ENCODE results near the gene FKBP1A.
"Not testable (repeated sequence)": the region's sequence is repeated elsewhere in the genome, so short reads cannot be mapped to it uniquely, and the experiment has no call there.

Gene FKBP1A

DNA sequence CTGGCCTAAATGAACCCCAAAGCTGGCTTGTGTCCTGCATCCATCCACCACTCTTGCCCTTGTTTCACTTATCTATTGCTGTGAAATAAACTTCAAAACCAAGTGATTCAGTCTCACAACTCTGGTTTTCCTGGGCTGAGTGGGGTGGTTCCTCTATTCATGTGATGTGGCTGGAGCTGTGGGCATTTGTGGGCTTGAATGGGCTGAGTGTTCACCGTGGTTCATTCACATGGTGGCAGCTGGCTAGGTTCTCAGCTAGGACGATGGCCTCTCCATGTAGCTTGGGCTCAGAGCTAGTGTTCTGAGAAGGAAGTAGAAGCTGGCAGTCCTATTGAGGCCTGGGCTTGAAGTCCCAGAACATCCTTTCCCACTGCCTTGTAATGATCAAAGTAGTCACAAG lies 30.4 kb downstream of the FKBP1A start:
- no peak for DNase-seq

GRCh38 chr20:1360094-1360846 lies 32.6 kb downstream of the FKBP1A start:
- DNase-seq: no peak

DNA sequence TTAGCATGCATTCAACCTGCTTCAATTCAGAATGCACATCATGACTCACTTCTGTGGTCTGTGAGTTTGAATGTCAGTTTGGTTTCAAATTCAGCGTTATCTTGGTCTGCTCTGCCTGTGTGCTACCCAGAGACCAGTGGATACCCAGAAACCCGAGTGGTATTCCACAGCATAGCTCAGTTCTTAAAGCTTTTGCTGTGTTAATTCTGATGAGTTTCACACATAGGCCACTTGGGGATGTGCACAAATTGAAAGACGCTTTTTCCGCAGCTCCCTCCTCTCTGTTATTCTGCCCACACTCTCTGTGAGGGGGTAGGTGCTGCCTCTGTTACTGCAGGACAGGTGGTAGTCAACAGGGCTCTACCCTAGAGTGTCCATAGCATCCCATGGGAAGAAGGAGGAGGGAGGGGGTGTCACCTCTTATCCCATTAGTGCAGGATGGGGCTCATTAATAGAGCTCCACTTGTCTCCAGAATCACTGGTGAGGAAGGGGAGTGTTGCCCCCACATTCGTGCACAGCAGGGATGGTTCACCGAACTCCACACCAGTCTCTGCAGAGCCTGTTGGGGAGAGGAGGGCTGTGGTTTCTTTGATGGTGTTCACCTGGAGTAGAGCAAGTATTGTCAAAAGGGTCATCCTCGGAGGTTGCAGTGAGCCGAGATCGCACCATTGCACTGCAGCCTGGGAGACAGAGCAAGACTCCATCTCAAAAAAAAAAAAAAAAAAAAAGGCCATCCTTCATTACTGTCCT lies 34.8 kb downstream of the FKBP1A start:
- DNase-seq: no peak

DNA sequence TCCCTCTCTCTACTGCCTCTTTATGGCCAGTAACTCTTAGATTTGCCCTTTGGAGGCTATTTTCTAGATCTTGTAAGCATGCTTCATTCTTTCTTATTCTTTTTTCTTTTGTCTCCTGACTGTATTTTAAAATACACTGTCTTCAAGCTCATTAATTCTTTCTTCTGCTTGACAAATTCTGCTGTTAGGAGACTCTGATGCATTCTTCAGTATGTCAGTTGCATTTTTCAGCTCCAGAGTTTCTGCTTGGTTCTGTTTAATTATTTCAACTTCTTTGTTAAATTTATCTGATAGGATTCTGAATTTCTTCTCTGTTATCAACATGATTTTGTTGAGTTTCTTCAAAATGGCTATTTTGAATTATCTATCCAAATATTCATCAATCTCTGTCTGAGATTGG lies 38.9 kb downstream of the FKBP1A start:
- no peak for DNase-seq

GRCh38 chr20:1346315-1346969 lies 46.4 kb downstream of the FKBP1A start:
- DNase-seq: no peak

- no peak for DNase-seq
Measured at GRCh38 chr20:1345756-1346093, 47.1 kb downstream of the FKBP1A start.

DNA sequence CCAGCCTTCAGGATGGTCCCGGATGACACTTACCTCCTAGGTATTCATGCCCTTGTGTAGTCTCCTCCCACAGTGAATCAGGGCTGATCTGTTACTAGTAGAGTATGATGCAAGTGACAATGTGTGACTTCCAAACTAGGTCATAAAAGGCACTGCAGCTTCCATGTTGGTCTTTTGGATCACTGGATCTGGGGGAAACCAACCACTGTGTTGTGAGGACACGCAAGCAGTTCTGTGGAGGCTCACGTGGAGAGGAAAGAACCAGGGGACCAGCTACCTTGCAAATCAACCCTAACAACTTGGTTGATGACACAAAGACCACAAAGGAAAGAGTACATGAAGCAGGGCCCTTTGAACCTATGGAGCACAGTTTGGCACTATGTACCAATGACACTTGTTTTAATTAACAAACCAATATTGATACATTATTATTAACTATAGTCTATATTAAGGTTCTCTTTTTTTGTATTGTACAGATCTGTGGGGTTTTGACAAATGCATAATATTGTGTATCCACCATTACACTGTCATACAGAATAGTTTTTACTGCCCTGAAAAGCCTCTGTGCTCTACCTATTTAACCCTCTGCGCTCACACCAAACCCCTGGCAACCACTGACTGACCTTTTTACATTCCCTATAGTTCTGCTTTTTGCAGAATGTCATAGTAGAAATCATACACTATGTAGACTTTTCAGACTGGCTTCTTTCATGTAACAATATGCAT lies 47.7 kb downstream of the FKBP1A start:
- DNase-seq: no peak

GRCh38 chr20:1343446-1344124 lies 49.3 kb downstream of the FKBP1A start:
- DNase-seq: not testable (repeated sequence)

DNA sequence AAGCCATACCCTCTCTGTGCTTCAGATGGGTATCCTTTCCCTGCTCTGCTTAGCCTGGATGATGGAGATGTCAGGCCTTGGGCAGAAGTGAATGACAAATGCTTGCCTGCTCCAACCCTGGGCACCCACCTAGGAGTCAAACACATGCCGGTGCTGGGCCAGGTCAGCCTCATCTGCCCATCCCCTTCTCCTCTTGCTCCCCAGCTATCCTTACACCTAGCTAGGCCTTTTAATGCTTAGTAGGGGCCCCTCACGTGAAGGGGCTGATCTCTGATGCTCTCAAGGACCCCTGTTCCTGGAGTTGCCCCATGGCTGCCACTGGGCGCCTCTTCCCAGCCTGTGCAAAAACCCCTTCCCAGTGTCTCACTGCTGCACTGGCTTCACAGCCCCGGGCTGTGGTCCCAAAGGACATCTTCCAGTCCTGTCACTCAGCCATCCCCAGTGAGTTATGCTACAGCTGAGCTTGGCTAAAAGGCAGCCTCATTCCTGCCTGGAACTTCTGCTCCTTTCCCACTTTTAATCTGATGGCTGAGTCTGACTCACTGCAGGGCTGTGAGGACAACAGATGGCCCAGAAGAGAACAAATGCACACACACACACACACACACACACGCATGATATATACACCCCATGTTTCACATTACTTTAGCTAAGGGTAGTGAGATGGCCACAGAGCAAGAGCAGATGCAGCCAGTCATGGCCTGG lies 51.1 kb downstream of the FKBP1A start:
- no peak for DNase-seq

DNA sequence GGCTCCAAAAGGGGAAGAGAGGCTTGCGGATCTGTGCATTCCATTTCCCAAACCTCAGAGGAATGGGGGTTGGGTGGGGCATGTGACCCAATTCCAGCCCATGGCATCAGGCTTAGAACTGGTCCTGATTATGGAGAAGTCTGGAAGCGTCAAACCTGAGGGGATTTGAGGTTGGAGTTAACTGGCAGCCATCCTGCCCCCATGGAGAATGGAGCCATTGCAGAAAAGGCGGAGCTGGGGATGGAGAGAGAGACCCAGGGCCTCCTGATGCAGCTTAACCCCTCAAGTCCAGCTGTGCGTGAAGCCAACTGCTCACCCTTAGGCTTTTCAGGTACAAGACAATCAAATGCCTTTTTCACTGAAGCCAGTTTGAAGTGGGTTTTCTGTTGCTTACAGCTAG lies 54.1 kb downstream of the FKBP1A start:
- no peak for DNase-seq

DNA sequence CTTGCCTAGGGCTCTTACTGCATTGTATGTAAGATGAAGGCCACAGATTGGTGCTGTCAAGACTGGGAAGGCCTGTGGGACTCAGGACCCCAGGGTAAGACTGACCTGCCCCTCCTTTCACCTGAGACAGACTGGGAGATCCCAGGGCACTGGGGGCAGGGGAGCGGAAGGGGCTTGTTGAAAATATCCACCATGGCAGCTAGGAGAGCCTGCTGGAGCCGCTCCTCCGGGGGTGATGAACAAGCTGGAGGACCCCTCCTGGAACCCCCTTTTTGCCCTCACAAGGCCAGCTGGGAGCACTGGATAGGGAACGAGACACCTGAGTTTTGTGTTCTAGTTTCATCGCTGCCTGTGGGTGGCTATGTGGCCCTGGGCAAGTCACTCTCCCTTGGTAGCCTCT lies 54.8 kb downstream of the FKBP1A start:
- DNase-seq: no peak

GRCh38 chr20:1337441-1337840 lies 55.4 kb downstream of the FKBP1A start:
- no peak for DNase-seq

- DNase-seq: no peak
Measured at GRCh38 chr20:1336699-1337367, 56.0 kb downstream of the FKBP1A start.

GRCh38 chr20:1335961-1336698 lies 56.7 kb downstream of the FKBP1A start:
- DNase-seq: no peak

- DNase-seq: no peak
Measured at GRCh38 chr20:1334761-1335160, 58.1 kb downstream of the FKBP1A start.

DNA sequence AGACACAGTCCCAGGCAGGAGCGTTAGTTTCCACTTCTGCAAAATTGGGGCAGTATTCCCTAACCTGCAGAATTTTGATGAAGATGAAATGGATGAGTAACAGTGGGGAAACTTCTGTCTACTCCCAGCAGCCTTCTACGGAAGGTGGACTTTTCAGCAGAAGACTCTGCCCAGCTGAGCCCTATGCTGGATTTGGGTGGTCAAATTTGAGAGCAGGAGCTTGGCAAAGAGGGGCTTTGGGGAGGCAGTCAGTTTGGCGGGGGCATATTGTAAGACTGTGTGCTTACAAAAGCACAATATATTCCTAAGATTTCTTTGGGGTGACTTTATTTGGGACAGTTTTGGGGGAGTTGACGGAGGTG lies 58.5 kb downstream of the FKBP1A start:
- DNase-seq: no peak

DNA sequence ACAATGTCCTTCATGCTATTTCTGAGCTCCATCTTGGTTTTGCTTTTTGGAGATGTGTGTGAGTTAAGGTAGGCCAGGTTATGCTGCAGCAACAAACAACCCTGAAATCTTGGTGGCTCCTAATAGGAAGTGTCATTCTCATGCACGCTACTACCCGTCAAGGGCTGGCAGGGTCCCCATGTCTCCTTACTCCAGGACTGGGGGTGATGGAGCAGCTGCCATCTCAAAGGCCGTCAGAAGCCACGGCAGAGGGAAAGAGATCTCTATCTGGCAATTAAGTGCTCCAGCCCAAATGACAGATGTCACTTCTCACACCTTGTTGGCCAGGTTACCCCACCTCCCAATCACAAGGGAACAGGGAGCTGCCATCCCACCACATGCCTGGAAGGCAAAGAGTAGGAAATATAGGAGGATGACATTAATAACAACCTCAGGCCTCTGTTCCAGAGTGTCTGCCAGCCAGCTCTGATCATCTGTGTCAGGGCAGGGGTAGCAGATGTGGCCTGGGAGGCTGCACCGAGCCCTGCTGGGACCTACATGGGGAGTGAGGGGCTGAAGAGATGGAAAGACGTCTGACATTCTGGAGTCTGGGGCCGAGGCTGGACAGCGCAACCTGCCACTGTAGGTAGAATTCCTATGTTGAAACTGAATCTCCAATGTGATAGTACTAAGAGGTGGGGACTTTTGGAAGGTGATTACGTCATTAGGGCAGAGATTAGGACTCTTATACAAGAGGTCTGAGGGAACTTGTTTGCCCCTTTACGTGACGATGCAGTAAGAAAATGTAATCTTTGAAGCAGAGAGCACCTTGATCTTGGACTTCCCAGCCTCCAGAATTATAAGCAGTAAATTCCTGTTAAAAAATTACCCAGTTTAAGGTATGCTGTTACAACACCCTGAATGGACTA lies 59.1 kb downstream of the FKBP1A start:
- no peak for DNase-seq

GRCh38 chr20:1332749-1333300 lies 60.0 kb downstream of the FKBP1A start:
- DNase-seq: no peak

- DNase-seq: no peak
Measured at GRCh38 chr20:1331801-1332453, 60.9 kb downstream of the FKBP1A start.

Data from activated CD8-positive, alpha-beta memory T cell treated with anti-CD3 and anti-CD28 coated beads, Interleukin-2, amount 50 U/mL, for 4 hours (primary cell).